NCI-H1417 treated with DMSO at 0.1 percent for 48 hours (cell line): ENCODE measurements around the gene IQSEC3.

Experiments
- DNase-seq: peaks from one replicate; lab custom pipeline; 2025; lab: John Stamatoyannopoulos, UW

The IQSEC3 gene

GRCh38 chr12:138898-139534 lies 72.4 kb downstream of the IQSEC3 start:
- DNase-seq = no peak

DNA sequence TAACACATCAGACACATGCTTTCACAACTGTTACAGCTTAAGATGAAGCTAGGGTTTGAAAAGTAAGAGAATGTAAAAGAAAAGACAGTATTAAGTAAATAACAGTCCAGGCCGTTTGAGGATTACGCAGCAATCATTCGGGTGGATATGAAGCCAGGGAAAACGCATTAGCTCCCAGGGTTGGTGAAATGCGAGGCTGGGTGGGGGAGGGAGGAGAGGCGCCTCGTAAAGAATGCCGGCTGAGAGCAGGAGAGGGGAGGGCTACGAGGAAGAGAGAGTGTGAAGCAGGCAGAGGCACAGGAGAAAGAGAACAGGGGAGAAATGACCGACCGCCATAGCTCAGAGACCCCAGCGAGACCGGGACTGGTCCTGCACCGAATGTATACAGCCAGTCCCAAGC lies 73.0 kb downstream of the IQSEC3 start:
- no peak for DNase-seq

GRCh38 chr12:140162-140561 lies 73.6 kb downstream of the IQSEC3 start:
- DNase-seq = no peak

GRCh38 chr12:143964-144649 lies 77.5 kb downstream of the IQSEC3 start:
- no peak for DNase-seq

DNA sequence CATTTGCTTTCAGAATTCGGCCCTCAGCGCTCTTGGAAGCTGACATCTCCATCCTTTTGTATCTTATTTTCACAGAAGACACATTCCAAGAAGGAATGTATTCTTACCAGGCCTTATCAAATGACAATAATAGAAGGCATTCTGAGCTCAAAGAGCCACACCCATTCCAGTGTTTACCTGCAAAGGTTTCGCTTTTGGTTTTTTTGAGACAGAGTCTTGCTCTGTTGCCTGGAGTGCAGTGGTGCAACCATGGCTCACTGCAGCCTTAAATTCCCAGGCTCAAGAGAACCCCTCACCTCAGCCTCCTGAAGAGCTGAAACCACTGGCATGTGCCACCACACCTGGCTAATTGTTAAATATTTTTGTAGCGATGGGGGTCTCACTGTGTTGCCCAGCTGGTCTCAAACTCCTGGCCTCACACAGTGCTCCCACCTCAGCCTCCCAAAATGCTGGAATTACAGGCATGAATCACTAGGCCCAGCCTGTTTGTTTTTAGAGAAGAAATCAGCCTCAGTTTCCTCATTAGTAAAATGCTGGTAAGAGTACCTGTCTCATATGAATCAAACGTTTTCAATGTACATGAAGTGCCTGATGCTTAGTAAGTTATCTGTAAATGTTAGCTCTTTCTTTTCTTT lies 78.2 kb downstream of the IQSEC3 start:
- no peak for DNase-seq

DNA sequence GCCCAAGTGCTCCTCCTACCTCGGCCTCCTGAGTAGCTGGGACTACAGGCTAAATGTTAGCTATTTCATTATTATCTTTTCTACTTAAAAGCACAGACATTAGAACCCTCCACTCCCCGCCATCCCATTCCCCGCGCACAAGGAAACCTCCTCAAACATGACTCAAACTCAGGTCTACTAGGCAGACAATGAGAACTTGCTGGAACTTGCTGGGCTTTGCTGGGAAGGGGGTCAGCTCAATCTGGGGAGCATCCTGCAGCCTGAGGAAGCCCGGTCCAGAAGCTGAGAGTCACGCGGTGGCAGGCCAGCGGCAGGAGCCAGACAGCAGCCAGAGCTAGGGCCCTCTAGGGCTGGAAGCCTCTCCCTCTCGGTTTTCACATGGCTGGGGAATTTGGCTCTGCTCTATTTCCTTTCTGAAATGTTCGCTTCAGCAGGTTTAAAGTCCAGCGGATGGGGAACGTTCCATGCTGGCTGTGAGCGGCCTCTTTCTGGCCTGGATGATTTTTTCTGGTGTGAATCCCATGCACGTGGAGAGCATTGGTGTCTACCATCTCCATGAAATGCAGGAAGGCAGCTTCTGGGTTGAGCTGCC lies 78.9 kb downstream of the IQSEC3 start:
- DNase-seq = no peak

DNA sequence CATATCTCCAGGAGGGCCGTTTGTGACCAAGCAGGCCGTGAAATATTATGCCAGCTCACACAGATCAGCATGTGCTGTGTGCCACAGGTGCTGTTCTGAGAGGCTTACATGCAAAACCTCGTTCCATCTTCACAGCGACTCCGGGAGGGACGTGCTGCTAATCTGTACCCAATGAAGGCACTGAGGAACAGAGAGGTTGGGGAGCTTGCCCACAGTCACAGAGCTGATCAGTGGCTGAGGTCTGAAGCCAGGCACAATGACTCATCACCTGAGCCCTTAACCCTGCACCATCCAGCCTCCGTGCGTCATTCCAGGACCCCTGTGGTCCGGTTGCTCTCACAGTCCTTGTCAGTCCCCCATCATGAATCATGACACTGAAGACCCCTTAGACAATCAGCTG lies 80.7 kb downstream of the IQSEC3 start:
- no peak for DNase-seq

DNA sequence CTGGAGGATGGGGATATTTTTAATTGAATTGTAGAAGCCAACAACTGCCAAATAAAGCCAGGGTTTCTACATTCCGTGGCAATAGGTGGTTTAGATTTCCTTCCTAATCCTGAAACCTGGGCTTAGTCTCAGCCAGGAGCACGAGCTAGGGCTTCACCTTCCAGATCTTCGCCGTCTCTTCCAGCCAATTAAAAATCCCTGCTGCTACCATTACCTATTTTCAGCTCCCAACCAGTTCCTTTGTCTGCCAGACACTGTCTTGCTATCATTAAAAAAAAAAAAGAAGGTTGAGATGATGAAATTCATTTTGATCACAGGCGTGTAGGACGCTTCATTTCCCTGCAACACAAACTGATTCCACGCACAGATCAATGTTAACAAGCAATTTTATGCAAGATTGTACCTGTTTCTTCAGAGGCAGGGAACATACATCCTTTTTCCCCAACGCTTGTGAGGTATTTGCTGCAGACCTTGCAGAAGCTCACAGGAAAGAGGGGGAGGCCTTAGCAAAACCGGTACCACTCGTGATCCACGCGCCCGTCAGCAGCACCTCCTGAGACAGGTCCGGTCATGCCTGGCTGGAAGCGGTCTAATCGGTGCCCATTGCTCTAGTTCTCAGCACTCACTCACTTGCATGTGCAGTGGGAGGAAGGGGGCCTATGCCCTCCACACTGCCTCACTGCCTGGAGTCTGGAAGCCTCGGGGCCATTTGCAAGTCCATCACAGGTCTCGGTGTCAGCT lies 82.3 kb downstream of the IQSEC3 start:
- no peak for DNase-seq

- no peak for DNase-seq
These were observed 85.0 kb downstream of the IQSEC3 start for GRCh38 chr12:151579-151978.

DNA sequence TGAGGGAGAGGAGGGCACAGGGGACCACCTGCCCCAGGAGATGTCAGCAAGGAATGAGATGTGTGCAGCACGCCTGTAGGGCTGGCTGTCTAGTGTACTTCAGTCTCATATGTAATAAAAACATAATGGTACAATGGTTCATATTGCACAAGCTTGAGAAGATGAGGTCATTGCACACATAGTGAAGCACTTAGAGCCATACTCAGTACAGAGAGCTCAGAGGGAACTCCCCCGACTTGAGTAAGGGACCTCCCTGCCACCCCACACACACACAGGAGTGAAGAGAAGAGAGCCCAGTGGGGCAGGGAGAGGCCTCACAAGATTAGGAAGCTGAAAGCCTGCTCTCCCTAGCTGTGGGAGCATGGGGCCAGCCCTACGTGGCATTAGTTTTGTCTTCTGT lies 85.9 kb downstream of the IQSEC3 start:
- DNase-seq = no peak

GRCh38 chr12:153080-153746 lies 86.6 kb downstream of the IQSEC3 start:
- DNase-seq = no peak

DNA sequence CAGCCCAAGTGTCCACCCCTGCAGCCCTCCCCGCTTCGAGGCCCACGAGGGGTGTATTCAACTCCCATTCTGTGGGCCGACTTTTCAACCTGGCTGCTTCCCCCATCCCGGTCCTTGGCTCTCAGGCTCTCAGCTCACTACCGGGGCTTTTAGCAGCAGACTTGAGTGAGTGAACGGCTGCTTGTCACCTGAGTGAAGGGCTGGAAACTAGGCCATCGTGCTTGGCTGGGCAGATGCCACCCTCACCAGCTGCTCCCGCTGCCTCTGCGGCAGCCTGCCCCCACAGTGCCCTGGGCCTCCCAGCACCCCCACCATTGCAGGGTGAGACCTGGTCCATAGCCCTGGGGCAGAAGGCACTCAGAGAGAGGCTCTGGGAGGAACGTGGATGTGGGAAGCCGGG lies 87.5 kb downstream of the IQSEC3 start:
- DNase-seq = no peak

GRCh38 chr12:155006-155405 lies 88.4 kb downstream of the IQSEC3 start:
- no peak for DNase-seq

DNA sequence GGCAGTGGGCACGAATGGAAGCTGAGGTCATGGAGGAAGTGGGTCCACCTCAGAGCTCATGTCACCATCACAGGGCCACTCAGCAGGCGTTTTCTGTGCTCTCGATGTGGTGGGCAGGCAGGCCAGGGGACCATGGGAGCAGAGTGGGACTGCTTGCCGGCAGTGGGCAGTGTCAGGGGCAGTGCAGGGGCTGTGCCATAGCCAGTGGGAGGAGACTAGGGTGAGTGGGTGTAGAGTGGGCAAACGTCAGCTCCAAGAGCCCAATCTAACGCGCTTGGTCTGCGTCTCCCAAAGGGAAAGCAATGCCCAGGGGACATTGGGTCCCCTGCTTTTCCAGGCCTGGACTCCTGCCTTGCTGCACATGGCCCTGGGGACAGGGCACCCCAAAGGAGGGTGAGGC lies 89.1 kb downstream of the IQSEC3 start:
- no peak for DNase-seq

DNA sequence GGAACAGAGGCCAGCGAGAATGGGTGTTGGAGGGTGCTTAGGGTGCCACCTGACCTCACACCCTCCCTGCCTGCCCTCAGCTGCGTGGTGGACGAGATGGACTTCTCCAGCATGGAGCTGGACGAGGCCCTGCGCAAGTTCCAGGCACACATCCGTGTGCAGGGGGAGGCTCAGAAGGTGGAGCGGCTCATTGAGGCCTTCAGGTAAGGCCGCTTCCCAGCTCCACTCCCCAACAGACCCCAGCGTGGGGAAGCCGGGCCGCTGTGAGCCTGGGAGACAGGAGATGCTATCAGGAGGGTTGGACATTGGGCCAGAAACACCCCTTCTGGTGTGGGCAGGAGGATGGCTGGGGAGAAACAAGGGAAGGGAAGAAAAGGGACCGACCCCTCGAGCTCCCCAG lies 90.4 kb downstream of the IQSEC3 start:
- DNase-seq = no peak

- no peak for DNase-seq
These were observed 91.1 kb downstream of the IQSEC3 start for GRCh38 chr12:157644-158043.

DNA sequence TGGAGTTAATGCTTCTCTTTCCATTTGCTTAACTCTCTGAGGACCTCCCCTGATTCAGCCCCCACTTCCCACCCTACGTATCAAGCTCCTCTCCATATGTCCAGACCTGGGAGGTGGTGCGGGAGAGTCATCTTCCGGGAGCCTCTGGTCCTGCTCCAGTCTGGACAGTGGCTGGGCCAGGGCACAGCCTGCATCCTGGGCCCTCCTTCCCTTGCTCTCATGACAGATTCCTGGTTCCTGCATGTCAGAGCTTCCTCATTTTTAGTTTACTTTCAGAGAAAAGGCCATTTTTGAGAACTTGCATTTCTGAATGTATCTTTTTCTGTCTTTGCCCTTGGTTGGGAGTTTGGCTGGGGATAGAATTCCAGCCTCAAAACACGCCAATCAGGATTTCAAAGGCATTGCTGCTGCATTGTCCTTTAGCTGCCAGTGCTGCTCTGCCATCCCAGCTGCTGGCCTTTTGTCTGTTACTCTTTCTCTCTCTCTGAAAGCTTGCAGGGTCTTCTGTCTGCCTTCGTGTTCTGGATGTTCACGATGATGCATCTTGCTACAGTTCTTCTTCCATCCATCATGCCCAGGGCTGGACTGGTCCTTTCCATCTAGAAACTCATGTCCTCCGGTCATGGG lies 92.7 kb downstream of the IQSEC3 start:
- DNase-seq = no peak

GRCh38 chr12:160858-161257 lies 94.3 kb downstream of the IQSEC3 start:
- no peak for DNase-seq

DNA sequence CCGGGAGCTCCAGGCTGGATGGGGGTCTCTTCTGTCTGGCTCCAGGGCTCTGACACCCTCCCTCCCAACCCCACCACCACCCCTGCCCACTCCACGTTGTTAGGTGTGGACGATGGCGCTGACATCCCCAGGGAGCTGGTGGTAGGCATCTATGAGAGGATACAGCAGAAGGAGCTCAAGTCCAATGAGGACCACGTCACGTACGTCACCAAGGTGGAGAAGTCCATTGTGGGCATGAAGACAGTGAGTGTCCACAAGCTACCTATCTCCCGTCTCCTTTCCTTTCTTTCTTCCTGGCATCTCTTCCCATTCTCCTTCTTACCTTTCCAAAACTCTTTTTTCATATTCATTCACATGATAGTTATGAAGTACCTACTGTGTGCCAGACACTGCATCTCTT lies 95.3 kb downstream of the IQSEC3 start:
- no peak for DNase-seq

- no peak for DNase-seq
These were observed 96.1 kb downstream of the IQSEC3 start for GRCh38 chr12:162467-163307.
